ENCODE results near the gene SNRPD2.
"Not testable (repeated sequence)": the region's sequence is repeated elsewhere in the genome, so short reads cannot be mapped to it uniquely, and the experiment has no call there.

The SNRPD2 gene

GRCh38 chr19:45691516-45692186, at the start of gene SNRPD2:
TSS of gene SNRPD2 (minus strand) at chr19:45691953. CDS start at chr19:45691888, 65 bp downstream.
- DNase-seq (ENCODE audit: insufficient read length, low spot score): peak; percentile 63
- no peak for TF ChIP-seq CTCF (IDR thresholded peaks at IDR 0.05; ENCODE audit: insufficient read depth, missing control alignments)
- no peak for FAIRE-seq

GRCh38 chr19:45739498-45740439, 48.0 kb upstream of the SNRPD2 start:
- FAIRE-seq (no peak), DNase-seq (ENCODE audit: insufficient read length, low spot score) (no peak)
- no peak for TF ChIP-seq CTCF (IDR thresholded peaks at IDR 0.05; ENCODE audit: insufficient read depth, missing control alignments)

GRCh38 chr19:45733160-45733810, 41.5 kb upstream of the SNRPD2 start, which contains the start of gene MEIOSIN:
TSS of gene MEIOSIN (plus strand) at chr19:45733439. CDS start at chr19:45735377, 1,938 bp downstream.
- FAIRE-seq (no peak), DNase-seq (ENCODE audit: insufficient read length, low spot score) (no peak)
- no peak for TF ChIP-seq CTCF (IDR thresholded peaks at IDR 0.05; ENCODE audit: insufficient read depth, missing control alignments)

- peak; percentile 15 for TF ChIP-seq CTCF (IDR thresholded peaks at IDR 0.05; ENCODE audit: insufficient read depth, missing control alignments)
- DNase-seq (ENCODE audit: insufficient read length, low spot score) (peak; percentile 94), FAIRE-seq (no peak)
Measured at GRCh38 chr19:45730368-45731288, 38.9 kb upstream of the SNRPD2 start, which contains the start of gene FBXO46. TSS of gene FBXO46 (minus strand) at chr19:45730896. CDS start at chr19:45713495, 17,401 bp downstream.

GRCh38 chr19:45729800-45730290, 38.1 kb upstream of the SNRPD2 start:
- no peak for FAIRE-seq
- no peak for DNase-seq (ENCODE audit: insufficient read length, low spot score)

GRCh38 chr19:45728683-45729082, 36.9 kb upstream of the SNRPD2 start:
- DNase-seq (ENCODE audit: insufficient read length, low spot score); FAIRE-seq: not testable (repeated sequence)

More at GRCh38 chr19:45729800-45730290, 38.1 kb upstream of the SNRPD2 start:
- no peak for TF ChIP-seq CTCF (IDR thresholded peaks at IDR 0.05; ENCODE audit: insufficient read depth, missing control alignments)

GRCh38 chr19:45720065-45720464, 28.3 kb upstream of the SNRPD2 start:
- not testable (repeated sequence) for FAIRE-seq; DNase-seq (ENCODE audit: insufficient read length, low spot score)
